GM12891 (cell line): ENCODE results near the gene TPCN2.

ENCODE experiments used
- PAX5 ChIP-seq: IDR thresholded peaks from 2 replicates; pipeline ENCODE4 v1.6.1; 2011; ENCODE audit warnings: low read length, moderate library complexity, mild to moderate bottlenecking; ENCODE audit not compliant: insufficient read depth, severe bottlenecking
- POLR2A ChIP-seq: IDR thresholded peaks from 2 replicates; pipeline ENCODE4 v1.6.1; 2011; ENCODE audit warnings: low read depth, low read length, control low read depth
- POLR2AphosphoS5 ChIP-seq: IDR thresholded peaks from 2 replicates; pipeline ENCODE4 v1.6.1; 2011; ENCODE audit warnings: low read depth, low read length, control low read depth
- SPI1 ChIP-seq: IDR thresholded peaks from 2 replicates; pipeline ENCODE4 v1.6.1; 2011; ENCODE audit warnings: low read depth, low read length, control low read depth
- TAF1 ChIP-seq: IDR thresholded peaks from 2 replicates; pipeline ENCODE4 v1.6.1; 2011; ENCODE audit warnings: low read depth, low read length, control low read depth

- TF ChIP-seq POLR2A: no peak
- no peak for TF ChIP-seq POLR2AphosphoS5
- TF ChIP-seq TAF1: no peak
- TF ChIP-seq SPI1: no peak
- no peak for TF ChIP-seq PAX5
Measured at GRCh38 chr11:69157156-69157821, 108.6 kb downstream of the TPCN2 start.
